Muscle of leg (tissue), 11 donors: Measurements from ENCODE around the gene COL26A1. TPM values are rescaled to one million over a fixed set of nuclear protein-coding genes. Genes with fewer than 3 reads are reported as not detected.

Experiments
- DNase-seq: peaks from one replicate; pipeline ENCODE4 v3.0.0; 2013
- H3K27ac ChIP-seq: one replicate; pipeline ENCODE4 v1.5.1; 2013; ENCODE audit warnings: mild to moderate bottlenecking, low read length, control low read depth
- H3K27me3 ChIP-seq: one replicate; pipeline ENCODE4 v1.6.1; 2013; ENCODE audit warnings: low read length; ENCODE audit not compliant: control insufficient read depth, insufficient read depth
- H3K36me3 ChIP-seq: one replicate; pipeline ENCODE4 v1.6.1; 2013; ENCODE audit warnings: low read length; ENCODE audit not compliant: control insufficient read depth, insufficient read depth
- H3K4me1 ChIP-seq: one replicate; pipeline ENCODE4 v1.6.1; 2013; ENCODE audit warnings: low read length; ENCODE audit not compliant: control insufficient read depth, insufficient read depth
- H3K4me3 ChIP-seq: one replicate; pipeline ENCODE4 v1.5.1; 2013; ENCODE audit warnings: low read length, control low read depth
- H3K9me3 ChIP-seq: replicated peaks from 2 replicates; pipeline ENCODE4 v1.6.1; 2013; ENCODE audit warnings: low read depth, low read length; ENCODE audit not compliant: control insufficient read depth
- WGBS: methylation state at CpG from one replicate; pipeline ENCODE4 v1.1.5; 2013; ENCODE audit warnings: missing lambda C conversion rate; ENCODE audit not compliant: insufficient coverage; 5-methylcytosine and 5-hydroxymethylcytosine counted together
- polyA plus RNA-seq, 8 donors: library from polyadenylated mRNA; unstranded; fragments of 120-200 nt; gene quantifications; one replicate each; pipeline versions ENCODE4 v1.2.1 to v1.2.3, GENCODE V29; 2013; ENCODE audit warnings: inconsistent platforms in 1 of 8, low replicate concordance in 1 of 8; ENCODE audit not compliant: insufficient read length in 8 of 8, insufficient read depth in 1 of 8
- total RNA-seq: library from RNA; stranded (reverse); fragments of 120-200 nt; gene quantifications from one replicate; pipeline ENCODE4 v1.2.4, GENCODE V29; 2013

COL26A1 gene
- total and polyA plus RNA-seq, 9 donors, result 0.84 to 5.3 (median 3.4) TPM

GRCh38 chr7:101507791-101508252 lies 145.1 kb downstream of the COL26A1 start:
- no peaks in the 10 kb centered on the region for H3K36me3 ChIP-seq
- WGBS, result 0% methylated on average over 2 of the region's 9 CpGs
- H3K4me3 ChIP-seq, result no peak overlapping the region
- DNase-seq, result peak; percentile 75
- H3K27ac ChIP-seq, result no peak overlapping the region
- peaks cover 6% of the 10 kb centered on the region for H3K4me1 ChIP-seq
- H3K9me3 ChIP-seq, result no peaks in the 10 kb centered on the region
- H3K27me3 ChIP-seq, result no peaks in the 10 kb centered on the region

- H3K36me3 ChIP-seq, result no peaks in the 10 kb centered on the region
- WGBS, result 91% methylated on average over 3 of the region's 5 CpGs
- H3K27me3 ChIP-seq, result no peaks in the 10 kb centered on the region
These were observed 147.6 kb downstream of the COL26A1 start for GRCh38 chr7:101510297-101510696.

GRCh38 chr7:101511965-101512364 lies 149.3 kb downstream of the COL26A1 start:
- Histone ChIP-seq H3K4me1 (peaks cover 15% of the 10 kb centered on the region), H3K4me3 (no peak overlapping the region), H3K27ac (no peak overlapping the region), H3K36me3 (no peaks in the 10 kb centered on the region), H3K9me3 (no peaks in the 10 kb centered on the region), H3K27me3 (no peaks in the 10 kb centered on the region)
- no peak for DNase-seq
- 85% methylated on average over 5 of the region's 5 CpGs for WGBS

More at GRCh38 chr7:101510297-101510696, 147.6 kb downstream of the COL26A1 start:
- peaks cover 9% of the 10 kb centered on the region for H3K4me1 ChIP-seq
- no peaks in the 10 kb centered on the region for H3K9me3 ChIP-seq
- H3K4me3 ChIP-seq, result no peak overlapping the region
- DNase-seq, result no peak
- H3K27ac ChIP-seq, result no peak overlapping the region

DNA sequence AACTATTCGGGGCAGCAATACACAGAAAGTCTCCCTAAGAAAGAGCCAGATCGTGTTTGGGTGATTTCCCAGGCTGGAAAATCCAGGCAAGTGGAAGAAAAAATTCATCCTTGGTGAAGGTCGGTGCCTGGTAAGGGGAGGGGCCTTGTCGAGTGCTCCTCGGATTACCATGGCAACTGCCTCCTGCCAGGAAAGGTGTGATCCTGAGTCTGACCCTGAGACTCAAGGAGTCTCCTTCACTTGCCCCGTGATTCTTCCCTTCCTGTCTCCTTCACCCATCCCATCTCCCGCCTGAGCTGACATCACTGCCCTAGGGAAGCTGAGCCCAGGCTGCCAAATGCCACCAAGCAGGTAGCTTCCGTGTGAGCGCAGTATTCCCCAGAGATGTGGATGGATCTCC lies 154.2 kb downstream of the COL26A1 start:
- WGBS, result 54% methylated on average over 7 of the region's 9 CpGs
- Histone ChIP-seq H3K4me3 (no peak overlapping the region), H3K9me3 (no peaks in the 10 kb centered on the region), H3K4me1 (peaks cover 31% of the 10 kb centered on the region), H3K27me3 (no peaks in the 10 kb centered on the region), H3K27ac (no peak overlapping the region), H3K36me3 (no peaks in the 10 kb centered on the region)
- DNase-seq, result no peak

- Histone ChIP-seq H3K36me3 (no peaks in the 10 kb centered on the region), H3K4me3 (no peak overlapping the region), H3K9me3 (no peaks in the 10 kb centered on the region), H3K27me3 (peaks cover 3% of the 10 kb centered on the region), H3K27ac (no peak overlapping the region), H3K4me1 (peaks cover 31% of the 10 kb centered on the region)
- DNase-seq, result no peak
- WGBS, result 85% methylated on average over 7 of the region's 10 CpGs
These were observed 154.6 kb downstream of the COL26A1 start for GRCh38 chr7:101517304-101517703.

DNA sequence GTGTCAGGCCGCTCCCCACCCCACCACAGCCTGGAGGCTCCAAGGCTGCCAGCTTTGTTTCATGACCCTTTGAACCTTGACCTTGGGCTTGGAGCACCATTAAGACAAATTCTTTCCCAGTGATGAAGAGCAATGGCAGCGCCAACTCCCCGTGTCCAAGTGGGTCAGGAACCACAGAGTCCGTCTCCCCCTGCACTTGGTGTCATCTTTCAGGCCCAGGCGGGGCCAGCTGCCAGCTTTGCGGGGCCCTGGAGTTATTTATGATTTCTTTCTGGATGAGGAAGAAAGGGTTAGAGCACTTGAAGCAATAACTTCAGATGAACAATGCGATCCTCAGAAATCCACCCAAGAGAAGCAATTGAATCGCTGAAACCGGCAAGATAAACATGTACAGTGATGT lies 155.7 kb downstream of the COL26A1 start:
- no peaks in the 10 kb centered on the region for H3K9me3 ChIP-seq
- peak; percentile 55 for DNase-seq
- no peaks in the 10 kb centered on the region for H3K36me3 ChIP-seq
- H3K27ac ChIP-seq, result peak overlapping the region; percentile 29
- peaks cover 31% of the 10 kb centered on the region for H3K4me1 ChIP-seq
- WGBS, result 35% methylated on average over 6 of the region's 9 CpGs
- no peak overlapping the region for H3K4me3 ChIP-seq
- H3K27me3 ChIP-seq, result peaks cover 3% of the 10 kb centered on the region

GRCh38 chr7:101519324-101520023 lies 156.8 kb downstream of the COL26A1 start:
- Histone ChIP-seq H3K4me1 (peaks cover 29% of the 10 kb centered on the region), H3K27ac (no peak overlapping the region), H3K36me3 (no peaks in the 10 kb centered on the region), H3K9me3 (peaks cover 5% of the 10 kb centered on the region), H3K27me3 (peaks cover 3% of the 10 kb centered on the region), H3K4me3 (no peak overlapping the region)
- DNase-seq, result peak; percentile 64
- 19% methylated on average over 11 of the region's 12 CpGs for whole genome bisulfite sequencing

- H3K4me1 ChIP-seq, result peaks cover 26% of the 10 kb centered on the region
- H3K4me3 ChIP-seq, result no peak overlapping the region
- no peak for DNase-seq
- peaks cover 3% of the 10 kb centered on the region for H3K27me3 ChIP-seq
- no peaks in the 10 kb centered on the region for H3K36me3 ChIP-seq
- H3K27ac ChIP-seq, result no peak overlapping the region
- H3K9me3 ChIP-seq, result peaks cover 8% of the 10 kb centered on the region
- WGBS, result 92% methylated on average over 5 of the region's 5 CpGs
These were observed 158.8 kb downstream of the COL26A1 start for GRCh38 chr7:101521430-101521925.

DNA sequence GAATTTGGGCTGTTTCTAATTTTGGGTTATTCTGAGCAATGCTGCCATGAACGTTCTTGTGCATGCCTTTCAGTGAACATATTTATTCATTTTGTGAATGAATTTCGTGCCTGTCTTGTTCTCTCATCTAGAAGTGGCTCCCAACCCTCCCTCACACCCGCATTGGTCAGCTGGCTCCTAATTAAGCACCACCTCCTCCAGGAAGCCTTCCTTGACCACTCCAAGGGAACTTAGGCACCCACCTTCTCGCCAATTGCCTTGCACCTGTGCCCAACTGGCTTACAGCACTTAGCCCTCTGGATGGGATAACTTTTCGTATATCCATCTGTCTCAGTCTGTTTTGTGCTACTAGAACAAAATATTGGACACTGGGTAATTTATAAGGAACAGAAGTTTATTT lies 159.3 kb downstream of the COL26A1 start:
- peaks cover 8% of the 10 kb centered on the region for H3K9me3 ChIP-seq
- H3K36me3 ChIP-seq, result no peaks in the 10 kb centered on the region
- DNase-seq, result no peak
- H3K4me3 ChIP-seq, result no peak overlapping the region
- H3K27me3 ChIP-seq, result peaks cover 3% of the 10 kb centered on the region
- H3K27ac ChIP-seq, result no peak overlapping the region
- peaks cover 22% of the 10 kb centered on the region for H3K4me1 ChIP-seq
- 51% methylated on average over 3 of the region's 5 CpGs for WGBS

DNA sequence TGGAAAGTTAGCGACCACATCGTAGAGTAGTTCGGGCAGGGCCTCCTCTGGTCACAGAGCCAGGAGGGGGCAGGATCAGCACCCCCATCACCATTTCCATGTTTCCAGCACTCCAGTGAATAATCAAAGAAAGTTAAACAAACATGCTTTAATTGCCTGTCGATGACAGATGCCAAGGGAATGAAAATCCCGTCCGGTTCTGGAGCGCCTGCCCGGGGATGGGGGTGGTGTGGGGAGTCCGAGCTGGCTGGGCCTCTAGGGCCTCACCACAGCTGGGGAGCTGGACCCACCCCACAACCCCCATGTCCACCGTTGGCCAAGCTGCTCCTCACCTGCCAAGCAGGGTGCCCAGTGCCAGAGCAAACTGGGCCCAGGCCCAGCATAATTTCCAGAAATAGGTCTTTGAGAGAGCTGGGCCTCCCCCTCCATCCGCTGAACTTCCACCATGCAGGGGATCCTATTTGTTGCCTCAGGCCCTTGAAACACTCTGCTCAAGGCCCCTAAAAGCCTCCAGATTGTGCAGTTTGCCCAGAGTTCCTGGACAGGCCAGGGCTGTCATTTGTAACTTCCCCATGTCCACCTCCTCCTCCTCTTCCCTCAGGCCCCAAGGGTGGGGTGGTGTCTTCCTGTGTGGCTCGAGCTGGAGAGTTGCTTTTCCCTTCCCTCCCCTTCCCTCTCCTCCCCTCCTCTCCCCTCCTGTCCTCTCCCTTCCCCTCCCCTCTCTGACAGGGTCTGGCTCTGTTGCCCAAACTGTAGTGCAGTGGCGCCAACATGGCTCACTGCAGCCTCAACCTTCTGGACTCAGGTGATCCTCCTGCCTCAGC lies 165.4 kb downstream of the COL26A1 start:
- 64% methylated on average over 6 of the region's 13 CpGs for WGBS
- Histone ChIP-seq H3K27ac (peak overlapping the region; percentile 35), H3K4me1 (peaks cover 10% of the 10 kb centered on the region), H3K4me3 (no peak overlapping the region), H3K27me3 (peaks cover 1% of the 10 kb centered on the region), H3K9me3 (peaks cover 8% of the 10 kb centered on the region), H3K36me3 (no peaks in the 10 kb centered on the region)
- peak; percentile 60 for DNase-seq
